ENCODE measurements around the gene SERTAD4.

Gene SERTAD4

GRCh38 chr1:210259561-210259960, 27.0 kb downstream of the SERTAD4 start:
- Histone ChIP-seq H3K79me2 (ENCODE audit: low read length) (no peaks in the 10 kb centered on the region), H3K4me2 (ENCODE audit: low read depth, low read length) (no peak overlapping the region), H3K27me3 (replicated peaks; ENCODE audit: insufficient read depth, low read length) (no peaks in the 10 kb centered on the region), H3K4me3 (ENCODE audit: low read length) (no peak overlapping the region), H3K27ac (ENCODE audit: low read length) (no peak overlapping the region), H3K9me2 (replicated peaks; ENCODE audit: insufficient read depth, low read length) (no peaks in the 10 kb centered on the region), H3K4me1 (ENCODE audit: low read length) (no peaks in the 10 kb centered on the region), H4K20me1 (ENCODE audit: insufficient read depth, low read length) (no peaks in the 10 kb centered on the region), H3K9ac (ENCODE audit: low read length) (no peak overlapping the region), H2AFZ (ENCODE audit: low read length) (no peak overlapping the region), H3K36me3 (replicated peaks; ENCODE audit: insufficient read depth, low read length) (no peaks in the 10 kb centered on the region), H3K9me3 (replicated peaks; ENCODE audit: insufficient read depth, low read length) (no peaks in the 10 kb centered on the region), H3F3A (ENCODE audit: insufficient read depth, low read length) (no peaks in the 10 kb centered on the region)
- no peak for DNase-seq
- TF ChIP-seq CTCF (IDR thresholded peaks at IDR 0.05; ENCODE audit: low read length): no peak
- TF ChIP-seq EZH2 (optimal IDR thresholded peaks at IDR 0.05; ENCODE audit: low read depth, low read length): no peak
- TF ChIP-seq EZH2phosphoT487 (IDR thresholded peaks at IDR 0.05; ENCODE audit: low read length): no peak

- TF ChIP-seq CTCF (IDR thresholded peaks at IDR 0.05; ENCODE audit: low read length) (no peak), EZH2phosphoT487 (IDR thresholded peaks at IDR 0.05; ENCODE audit: low read length) (no peak), EZH2 (optimal IDR thresholded peaks at IDR 0.05; ENCODE audit: low read depth, low read length) (no peak)
- Histone ChIP-seq H3K9ac (ENCODE audit: low read length) (no peak overlapping the region), H3K4me3 (ENCODE audit: low read length) (no peak overlapping the region), H3K9me3 (replicated peaks; ENCODE audit: insufficient read depth, low read length) (no peaks in the 10 kb centered on the region), H3K4me2 (ENCODE audit: low read depth, low read length) (no peak overlapping the region), H3K27ac (ENCODE audit: low read length) (no peak overlapping the region), H3K27me3 (replicated peaks; ENCODE audit: insufficient read depth, low read length) (no peaks in the 10 kb centered on the region), H3F3A (ENCODE audit: insufficient read depth, low read length) (no peaks in the 10 kb centered on the region), H3K36me3 (replicated peaks; ENCODE audit: insufficient read depth, low read length) (no peaks in the 10 kb centered on the region), H2AFZ (ENCODE audit: low read length) (no peak overlapping the region), H3K9me2 (replicated peaks; ENCODE audit: insufficient read depth, low read length) (no peaks in the 10 kb centered on the region), H3K4me1 (ENCODE audit: low read length) (no peaks in the 10 kb centered on the region), H4K20me1 (ENCODE audit: insufficient read depth, low read length) (no peaks in the 10 kb centered on the region), H3K79me2 (ENCODE audit: low read length) (no peaks in the 10 kb centered on the region)
- no peak for DNase-seq
These were observed 27.5 kb downstream of the SERTAD4 start for GRCh38 chr1:210260096-210260495.

- H3K4me2 ChIP-seq (ENCODE audit: low read depth, low read length): no peak overlapping the region
- no peaks in the 10 kb centered on the region for H3K36me3 ChIP-seq (replicated peaks; ENCODE audit: insufficient read depth, low read length)
- H3K9me3 ChIP-seq (replicated peaks; ENCODE audit: insufficient read depth, low read length): no peaks in the 10 kb centered on the region
- no peaks in the 10 kb centered on the region for H3K9me2 ChIP-seq (replicated peaks; ENCODE audit: insufficient read depth, low read length)
- DNase-seq: no peak
- TF ChIP-seq CTCF (IDR thresholded peaks at IDR 0.05; ENCODE audit: low read length): no peak
- TF ChIP-seq EZH2 (optimal IDR thresholded peaks at IDR 0.05; ENCODE audit: low read depth, low read length): no peak
- TF ChIP-seq EZH2phosphoT487 (IDR thresholded peaks at IDR 0.05; ENCODE audit: low read length): no peak
- no peak overlapping the region for H3K4me3 ChIP-seq (ENCODE audit: low read length)
- no peaks in the 10 kb centered on the region for H3K4me1 ChIP-seq (ENCODE audit: low read length)
- H3K9ac ChIP-seq (ENCODE audit: low read length): no peak overlapping the region
- H3K79me2 ChIP-seq (ENCODE audit: low read length): no peaks in the 10 kb centered on the region
- no peaks in the 10 kb centered on the region for H4K20me1 ChIP-seq (ENCODE audit: insufficient read depth, low read length)
- H3F3A ChIP-seq (ENCODE audit: insufficient read depth, low read length): no peaks in the 10 kb centered on the region
- H3K27ac ChIP-seq (ENCODE audit: low read length): no peak overlapping the region
- H3K27me3 ChIP-seq (replicated peaks; ENCODE audit: insufficient read depth, low read length): no peaks in the 10 kb centered on the region
- H2AFZ ChIP-seq (ENCODE audit: low read length): no peak overlapping the region
These were observed 29.7 kb downstream of the SERTAD4 start for GRCh38 chr1:210262167-210262896.

All from MM.1S (cell line).